Measurements from ENCODE around the gene PACRGL.

GRCh38 chr4:20666012-20666860, 34.0 kb upstream of the PACRGL start:
- no peak for TF ChIP-seq POLR2A (IDR thresholded peaks at IDR 0.05)
- no peak for TF ChIP-seq CTCF (IDR thresholded peaks at IDR 0.05)
